ENCODE results near the gene KRTAP4-12.
"Not testable (repeated sequence)": the region's sequence is repeated elsewhere in the genome, so short reads cannot be mapped to it uniquely, and the experiment has no call there.

Gene KRTAP4-12

DNA sequence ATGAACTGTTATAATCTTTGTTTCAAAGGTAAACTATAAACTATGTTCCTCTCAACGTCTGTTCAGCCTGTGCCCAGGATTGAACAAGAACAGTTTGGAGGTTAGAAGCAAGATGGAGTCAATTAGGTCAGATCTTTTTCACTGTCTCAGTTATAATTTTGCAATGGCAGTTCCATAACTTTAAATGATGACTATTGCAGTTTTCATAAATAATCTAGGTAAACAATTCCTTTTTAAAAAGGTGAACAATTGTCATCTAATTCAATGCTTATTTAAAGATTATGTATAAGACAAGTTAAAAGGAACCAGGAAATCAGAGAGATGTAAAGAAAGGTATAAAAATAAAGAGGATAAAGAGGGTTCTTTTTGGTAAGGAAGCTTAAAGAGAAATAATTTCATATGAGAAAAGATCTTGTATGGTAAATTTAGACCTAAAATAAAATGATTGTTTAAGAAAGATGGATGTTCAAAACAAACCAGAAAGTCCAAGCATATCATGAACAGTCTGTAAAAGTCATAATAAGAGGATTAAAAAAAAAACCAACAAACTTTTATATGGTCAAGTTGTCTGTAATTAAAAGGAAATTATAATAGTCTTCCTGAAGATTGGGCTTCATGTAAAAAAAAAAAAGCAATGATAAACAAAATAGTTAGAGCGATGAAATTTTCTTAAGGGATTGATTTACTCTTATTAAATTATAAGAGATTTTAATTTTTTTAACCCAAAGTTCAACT is 12.7 kb downstream of the KRTAP4-12 start:
- H3K36me3 ChIP-seq (ENCODE audit: insufficient read depth, low read length), result no peaks in the 10 kb centered on the region
- TF ChIP-seq EZH2 (IDR thresholded peaks at IDR 0.05; ENCODE audit: borderline replicate concordance, low read length), result no peak
- TF ChIP-seq, protein P1, sequence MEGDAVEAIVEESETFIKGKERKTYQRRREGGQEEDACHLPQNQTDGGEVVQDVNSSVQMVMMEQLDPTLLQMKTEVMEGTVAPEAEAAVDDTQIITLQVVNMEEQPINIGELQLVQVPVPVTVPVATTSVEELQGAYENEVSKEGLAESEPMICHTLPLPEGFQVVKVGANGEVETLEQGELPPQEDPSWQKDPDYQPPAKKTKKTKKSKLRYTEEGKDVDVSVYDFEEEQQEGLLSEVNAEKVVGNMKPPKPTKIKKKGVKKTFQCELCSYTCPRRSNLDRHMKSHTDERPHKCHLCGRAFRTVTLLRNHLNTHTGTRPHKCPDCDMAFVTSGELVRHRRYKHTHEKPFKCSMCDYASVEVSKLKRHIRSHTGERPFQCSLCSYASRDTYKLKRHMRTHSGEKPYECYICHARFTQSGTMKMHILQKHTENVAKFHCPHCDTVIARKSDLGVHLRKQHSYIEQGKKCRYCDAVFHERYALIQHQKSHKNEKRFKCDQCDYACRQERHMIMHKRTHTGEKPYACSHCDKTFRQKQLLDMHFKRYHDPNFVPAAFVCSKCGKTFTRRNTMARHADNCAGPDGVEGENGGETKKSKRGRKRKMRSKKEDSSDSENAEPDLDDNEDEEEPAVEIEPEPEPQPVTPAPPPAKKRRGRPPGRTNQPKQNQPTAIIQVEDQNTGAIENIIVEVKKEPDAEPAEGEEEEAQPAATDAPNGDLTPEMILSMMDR (IDR thresholded peaks at IDR 0.05; ENCODE audit: low read length), result no peak
- H3K27ac ChIP-seq (ENCODE audit: low read depth, low read length, poor library complexity, severe bottlenecking), result no peak overlapping the region
- H3K9ac ChIP-seq (ENCODE audit: low read length), result no peak overlapping the region
- no peaks in the 10 kb centered on the region for H3K27me3 ChIP-seq (ENCODE audit: insufficient read depth, low read length)
- H3K79me2 ChIP-seq (ENCODE audit: insufficient read depth, low read length), result no peaks in the 10 kb centered on the region
- no peak overlapping the region for H3K4me3 ChIP-seq (ENCODE audit: low read depth, low read length, poor library complexity, severe bottlenecking)
- H3F3A ChIP-seq (ENCODE audit: insufficient read depth, low read length), result no peaks in the 10 kb centered on the region
- H3K9me2 ChIP-seq (ENCODE audit: low read depth, low read length), result no peaks in the 10 kb centered on the region
- H2AFZ ChIP-seq (ENCODE audit: low read length), result no peak overlapping the region
- no peaks in the 10 kb centered on the region for H3K4me1 ChIP-seq (ENCODE audit: insufficient read depth, low read length, severe bottlenecking)
- H4K20me1 ChIP-seq (ENCODE audit: insufficient read depth, low read length), result no peaks in the 10 kb centered on the region
- no peak overlapping the region for H3K4me2 ChIP-seq (ENCODE audit: low read length)
- H3K9me3 ChIP-seq (ENCODE audit: low read length), result no peaks in the 10 kb centered on the region

DNA sequence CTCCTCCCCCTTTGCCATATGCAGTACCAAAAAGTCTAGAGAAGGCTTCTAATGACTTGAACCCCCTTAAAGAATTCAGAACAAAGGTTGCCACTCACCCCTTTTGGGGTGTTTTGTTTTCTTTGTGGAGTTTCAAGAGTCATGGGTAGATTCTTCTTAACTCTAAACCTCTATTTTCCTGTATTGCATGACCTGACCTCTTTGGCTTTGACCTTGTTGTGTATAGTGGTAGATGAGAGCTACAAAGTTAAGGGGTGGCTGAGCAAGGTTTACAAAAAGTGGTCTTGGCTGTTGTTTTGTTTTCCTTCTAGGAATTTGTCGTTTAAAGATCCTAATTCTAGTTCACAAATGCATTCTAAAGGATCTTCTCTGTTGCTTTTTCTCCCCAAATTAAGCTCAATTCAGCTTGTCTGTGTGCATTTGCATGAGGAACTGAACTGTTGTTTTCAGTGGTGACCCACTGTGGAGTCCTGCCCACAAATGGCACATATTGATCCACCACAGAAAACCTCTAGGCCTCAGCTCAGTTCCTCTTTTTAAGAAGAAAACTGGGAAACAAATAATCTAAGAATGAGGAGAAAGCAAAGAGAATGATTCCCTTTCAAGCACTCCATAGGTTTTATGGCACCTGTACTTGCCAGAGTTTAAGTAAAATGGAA is 15.1 kb downstream of the KRTAP4-12 start:
- not testable (repeated sequence) for H3F3A ChIP-seq (ENCODE audit: insufficient read depth, low read length); H3K9me3 ChIP-seq (ENCODE audit: low read length); H3K4me3 ChIP-seq (ENCODE audit: low read depth, low read length, poor library complexity, severe bottlenecking)

DNA sequence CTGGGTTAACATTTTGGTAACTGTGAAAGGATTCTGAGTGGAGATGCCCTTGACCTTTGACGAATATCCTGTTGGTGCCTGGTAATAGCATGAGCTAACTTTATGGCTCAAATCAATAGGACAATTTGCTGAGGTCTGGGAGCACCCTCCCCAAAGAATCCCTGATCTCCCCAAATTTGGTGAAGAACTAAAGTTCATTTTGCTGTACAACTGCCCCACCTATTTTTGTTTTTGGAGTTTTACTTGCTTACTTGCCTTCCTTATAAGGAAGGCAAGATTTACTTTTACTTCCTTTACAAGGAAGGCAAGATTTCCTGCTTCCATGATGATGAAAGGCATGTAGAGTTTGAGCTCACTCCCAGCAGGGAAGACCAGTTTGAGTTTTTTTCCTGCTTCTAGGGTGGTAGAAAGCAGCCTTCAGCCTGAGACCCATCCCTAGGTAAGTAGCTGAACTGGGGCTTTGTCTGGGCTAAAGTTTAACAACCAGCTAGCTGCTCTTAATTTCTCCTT is 16.0 kb downstream of the KRTAP4-12 start:
- H4K20me1 ChIP-seq (ENCODE audit: insufficient read depth, low read length), result no peaks in the 10 kb centered on the region
- TF ChIP-seq, protein P1 (IDR thresholded peaks at IDR 0.05; ENCODE audit: low read length), result no peak
- no peak for TF ChIP-seq EZH2 (IDR thresholded peaks at IDR 0.05; ENCODE audit: borderline replicate concordance, low read length)
- H3K4me2 ChIP-seq (ENCODE audit: low read length), result no peak overlapping the region
- no peak overlapping the region for H2AFZ ChIP-seq (ENCODE audit: low read length)
- H3K27ac ChIP-seq (ENCODE audit: low read depth, low read length, poor library complexity, severe bottlenecking), result no peak overlapping the region
- H3K79me2 ChIP-seq (ENCODE audit: insufficient read depth, low read length), result no peaks in the 10 kb centered on the region
- H3K4me1 ChIP-seq (ENCODE audit: insufficient read depth, low read length, severe bottlenecking), result no peaks in the 10 kb centered on the region
- no peaks in the 10 kb centered on the region for H3K27me3 ChIP-seq (ENCODE audit: insufficient read depth, low read length)
- no peaks in the 10 kb centered on the region for H3K9me2 ChIP-seq (ENCODE audit: low read depth, low read length)
- H3K9me3 ChIP-seq (ENCODE audit: low read length), result no peaks in the 10 kb centered on the region
- H3K9ac ChIP-seq (ENCODE audit: low read length), result no peak overlapping the region
- H3F3A ChIP-seq (ENCODE audit: insufficient read depth, low read length), result no peaks in the 10 kb centered on the region
- no peak overlapping the region for H3K4me3 ChIP-seq (ENCODE audit: low read depth, low read length, poor library complexity, severe bottlenecking)
- H3K36me3 ChIP-seq (ENCODE audit: insufficient read depth, low read length), result no peaks in the 10 kb centered on the region

More for the DNA sequence above, 15.1 kb downstream of the KRTAP4-12 start:
- H2AFZ ChIP-seq (ENCODE audit: low read length); H3K9ac ChIP-seq (ENCODE audit: low read length); H3K27ac ChIP-seq (ENCODE audit: low read depth, low read length, poor library complexity, severe bottlenecking); H3K4me1 ChIP-seq (ENCODE audit: insufficient read depth, low read length, severe bottlenecking); H3K9me2 ChIP-seq (ENCODE audit: low read depth, low read length); H3K27me3 ChIP-seq (ENCODE audit: insufficient read depth, low read length); H3K36me3 ChIP-seq (ENCODE audit: insufficient read depth, low read length); H3K79me2 ChIP-seq (ENCODE audit: insufficient read depth, low read length); H3K4me2 ChIP-seq (ENCODE audit: low read length); H4K20me1 ChIP-seq (ENCODE audit: insufficient read depth, low read length): not testable (repeated sequence)

DNA sequence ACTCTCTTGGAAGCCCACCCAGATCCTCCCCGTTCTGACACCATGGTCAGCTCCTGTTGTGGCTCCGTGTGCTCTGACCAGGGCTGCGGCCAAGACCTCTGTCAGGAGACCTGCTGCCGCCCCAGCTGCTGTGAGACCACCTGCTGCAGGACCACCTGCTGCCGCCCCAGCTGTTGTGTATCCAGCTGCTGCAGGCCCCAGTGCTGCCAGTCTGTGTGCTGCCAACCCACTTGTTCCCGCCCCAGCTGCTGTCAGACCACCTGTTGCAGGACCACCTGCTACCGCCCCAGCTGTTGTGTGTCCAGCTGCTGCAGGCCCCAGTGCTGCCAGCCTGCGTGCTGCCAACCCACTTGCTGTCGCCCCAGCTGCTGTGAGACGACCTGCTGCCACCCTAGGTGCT is 18.6 kb downstream of the KRTAP4-12 start, which contains the start of gene KRTAP4-9:
Gene KRTAP4-9 (plus strand): TSS at position 43 of the 400 bp plus-strand sequence. CDS start 0 bp downstream, at position 43.
- H3K36me3 ChIP-seq (ENCODE audit: insufficient read depth, low read length); H3K4me1 ChIP-seq (ENCODE audit: insufficient read depth, low read length, severe bottlenecking); H3K4me3 ChIP-seq (ENCODE audit: low read depth, low read length, poor library complexity, severe bottlenecking); H4K20me1 ChIP-seq (ENCODE audit: insufficient read depth, low read length); H3K27me3 ChIP-seq (ENCODE audit: insufficient read depth, low read length); H2AFZ ChIP-seq (ENCODE audit: low read length); H3F3A ChIP-seq (ENCODE audit: insufficient read depth, low read length); H3K9ac ChIP-seq (ENCODE audit: low read length); H3K27ac ChIP-seq (ENCODE audit: low read depth, low read length, poor library complexity, severe bottlenecking); H3K79me2 ChIP-seq (ENCODE audit: insufficient read depth, low read length); H3K9me2 ChIP-seq (ENCODE audit: low read depth, low read length); H3K4me2 ChIP-seq (ENCODE audit: low read length); H3K9me3 ChIP-seq (ENCODE audit: low read length): not testable (repeated sequence)

GRCh38 chr17:41104386-41105038 is 19.5 kb downstream of the KRTAP4-12 start:
- H3K79me2 ChIP-seq (ENCODE audit: insufficient read depth, low read length); H3K36me3 ChIP-seq (ENCODE audit: insufficient read depth, low read length); H3K9me3 ChIP-seq (ENCODE audit: low read length); H3K9ac ChIP-seq (ENCODE audit: low read length); H3F3A ChIP-seq (ENCODE audit: insufficient read depth, low read length); H2AFZ ChIP-seq (ENCODE audit: low read length); H3K4me1 ChIP-seq (ENCODE audit: insufficient read depth, low read length, severe bottlenecking); H3K27ac ChIP-seq (ENCODE audit: low read depth, low read length, poor library complexity, severe bottlenecking); H3K4me2 ChIP-seq (ENCODE audit: low read length); H3K27me3 ChIP-seq (ENCODE audit: insufficient read depth, low read length); H4K20me1 ChIP-seq (ENCODE audit: insufficient read depth, low read length); H3K4me3 ChIP-seq (ENCODE audit: low read depth, low read length, poor library complexity, severe bottlenecking); H3K9me2 ChIP-seq (ENCODE audit: low read depth, low read length): not testable (repeated sequence)

All from OCI-LY1 (cell line).